Measurements from ENCODE around the gene SLITRK5.

Gene SLITRK5

DNA sequence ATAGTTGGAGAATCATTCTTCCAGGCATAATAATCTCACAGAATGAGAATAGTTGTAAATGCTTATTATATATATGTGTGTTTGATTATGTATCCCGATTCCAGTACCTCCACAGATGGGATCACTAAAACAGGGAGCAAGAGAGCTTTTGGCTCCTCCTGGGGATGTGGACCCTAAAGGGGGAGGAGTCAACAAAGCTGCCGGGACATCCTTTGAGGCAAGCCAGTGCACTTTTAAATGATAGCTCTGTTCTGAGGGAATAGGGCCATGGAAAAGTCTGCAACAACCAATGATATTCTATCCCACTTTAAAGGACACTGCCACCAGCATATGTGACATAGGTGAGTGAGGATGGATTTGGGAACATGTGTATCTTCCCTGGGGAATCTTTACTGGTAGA, 40.8 kb downstream of the SLITRK5 start:
- no peak for DNase-seq
